Osteoblast (primary cell): ENCODE measurements around the gene APLP2. TPM values are rescaled to one million over a fixed set of nuclear protein-coding genes. Genes with fewer than 3 reads are reported as not detected.

ENCODE experiments used
- DNase-seq: peaks from one replicate; pipeline ENCODE4 v3.0.0; 2011; ENCODE audit warnings: low spot score, mixed read lengths; ENCODE audit not compliant: insufficient read length; ENCODE audit errors: missing footprints
- H2AFZ ChIP-seq: 2 replicates; pipeline ENCODE4 v1.6.0; 2011; ENCODE audit warnings: mild to moderate bottlenecking, low read length
- H3K27ac ChIP-seq: 2 replicates; pipeline ENCODE4 v1.5.1; 2011; ENCODE audit warnings: mild to moderate bottlenecking, low read depth, low read length, moderate library complexity
- H3K27me3 ChIP-seq: 2 replicates; pipeline ENCODE4 v1.6.0; 2012; ENCODE audit warnings: mild to moderate bottlenecking, control low read depth, inconsistent platforms, low read length, moderate library complexity; ENCODE audit not compliant: insufficient read depth
- H3K36me3 ChIP-seq: 2 replicates; pipeline ENCODE4 v1.5.1; 2011; ENCODE audit warnings: mild to moderate bottlenecking, low read length, control low read depth, moderate library complexity; ENCODE audit not compliant: insufficient read depth
- H3K4me1 ChIP-seq: 2 replicates; pipeline ENCODE4 v1.5.1; 2011; ENCODE audit warnings: mild to moderate bottlenecking, low read length, control low read depth, moderate library complexity; ENCODE audit not compliant: insufficient read depth
- H3K4me2 ChIP-seq: 2 replicates; pipeline ENCODE4 v1.6.0; 2011; ENCODE audit warnings: mild to moderate bottlenecking, low read length; ENCODE audit not compliant: insufficient read depth
- H3K4me3 ChIP-seq: fragments of 200-600 bp; sonication (generic); 3 replicates; pipeline ENCODE4 v1.5.1; 2012; ENCODE audit warnings: mild to moderate bottlenecking, low read length, inconsistent platforms; ENCODE audit not compliant: insufficient read depth
- H3K79me2 ChIP-seq: 2 replicates; pipeline ENCODE4 v1.6.0; 2012; ENCODE audit warnings: mild to moderate bottlenecking, low read length, control low read depth, inconsistent platforms; ENCODE audit not compliant: insufficient read depth
- H3K9me3 ChIP-seq: 2 replicates; pipeline ENCODE4 v1.5.1; 2011; ENCODE audit warnings: low read depth, low read length, control low read depth
- H4K20me1 ChIP-seq: 2 replicates; pipeline ENCODE4 v1.6.0; 2012; ENCODE audit warnings: mild to moderate bottlenecking, low read length, control low read depth; ENCODE audit not compliant: insufficient read depth
- CTCF ChIP-seq: IDR thresholded peaks from 2 replicates; pipeline ENCODE4 v1.5.1; 2011; ENCODE audit warnings: mild to moderate bottlenecking, low read depth, low read length, moderate library complexity; ENCODE audit errors: extremely low read depth
- total RNA-seq: library from RNA; depleted of rRNA; stranded (reverse); fragments of >200 nt; gene quantifications from 2 replicates; pipeline ENCODE4 v1.2.3, GENCODE V29; 2012

APLP2 gene
- total RNA-seq, 1 donor, result 331 TPM

GRCh38 chr11:130037058-130037457 lies 32.6 kb upstream of the APLP2 start:
- no peaks in the 10 kb centered on the region for H3K27me3 ChIP-seq
- peak overlapping the region; percentile 43 for H3K4me2 ChIP-seq
- H3K9me3 ChIP-seq, result no peaks in the 10 kb centered on the region
- no peaks in the 10 kb centered on the region for H3K36me3 ChIP-seq
- no peaks in the 10 kb centered on the region for H4K20me1 ChIP-seq
- H2AFZ ChIP-seq, result no peak overlapping the region
- H3K79me2 ChIP-seq, result no peaks in the 10 kb centered on the region
- H3K27ac ChIP-seq, result peak overlapping the region; percentile 3
- no peak for TF ChIP-seq CTCF
- H3K4me1 ChIP-seq, result peaks cover 8% of the 10 kb centered on the region
- DNase-seq, result peak; percentile 95
- H3K4me3 ChIP-seq, result no peak overlapping the region

GRCh38 chr11:130037881-130038585 lies 31.7 kb upstream of the APLP2 start:
- peak overlapping the region; percentile 41 for H2AFZ ChIP-seq
- no peak for DNase-seq
- H3K4me3 ChIP-seq, result peak overlapping the region; percentile 10
- TF ChIP-seq CTCF, result no peak
- H3K36me3 ChIP-seq, result no peaks in the 10 kb centered on the region
- peaks cover 8% of the 10 kb centered on the region for H3K4me1 ChIP-seq
- H3K27ac ChIP-seq, result peak overlapping the region; percentile 12
- no peaks in the 10 kb centered on the region for H3K79me2 ChIP-seq
- peak overlapping the region; percentile 42 for H3K4me2 ChIP-seq
- H3K27me3 ChIP-seq, result no peaks in the 10 kb centered on the region
- no peaks in the 10 kb centered on the region for H3K9me3 ChIP-seq
- H4K20me1 ChIP-seq, result no peaks in the 10 kb centered on the region

- H4K20me1 ChIP-seq, result no peaks in the 10 kb centered on the region
- H3K27me3 ChIP-seq, result no peaks in the 10 kb centered on the region
- no peak for DNase-seq
- no peaks in the 10 kb centered on the region for H3K9me3 ChIP-seq
- no peaks in the 10 kb centered on the region for H3K36me3 ChIP-seq
- no peak overlapping the region for H3K4me2 ChIP-seq
- no peak overlapping the region for H3K4me3 ChIP-seq
- H3K4me1 ChIP-seq, result peaks cover 8% of the 10 kb centered on the region
- no peak for TF ChIP-seq CTCF
- no peaks in the 10 kb centered on the region for H3K79me2 ChIP-seq
- H3K27ac ChIP-seq, result no peak overlapping the region
- H2AFZ ChIP-seq, result no peak overlapping the region
These were observed 29.3 kb upstream of the APLP2 start for GRCh38 chr11:130040281-130040940.

- Histone ChIP-seq H3K27me3 (no peaks in the 10 kb centered on the region), H3K36me3 (no peaks in the 10 kb centered on the region), H3K9me3 (no peaks in the 10 kb centered on the region), H2AFZ (no peak overlapping the region), H3K4me3 (no peak overlapping the region), H4K20me1 (no peaks in the 10 kb centered on the region), H3K27ac (no peak overlapping the region), H3K4me2 (no peak overlapping the region), H3K79me2 (no peaks in the 10 kb centered on the region), H3K4me1 (peaks cover 8% of the 10 kb centered on the region)
- TF ChIP-seq CTCF, result no peak
- peak; percentile 98 for DNase-seq
These were observed 27.6 kb upstream of the APLP2 start for GRCh38 chr11:130042093-130042591.
